Muscle layer of duodenum (tissue), 2 donors: ENCODE measurements around the gene NIN.
"Not testable (repeated sequence)": the region's sequence is repeated elsewhere in the genome, so short reads cannot be mapped to it uniquely, and the experiment has no call there.

Experiments used
- H3K27ac ChIP-seq: one replicate; pipeline ENCODE4 v1.7.0; 2013; ENCODE audit warnings: mild to moderate bottlenecking, low read length
- H3K27me3 ChIP-seq: one replicate; pipeline ENCODE4 v1.7.0; 2013; ENCODE audit warnings: low read depth, mild to moderate bottlenecking, control low read depth, low read length
- H3K36me3 ChIP-seq, 2 donors: one replicate each; pipeline ENCODE4 v1.7.0; 2013; ENCODE audit warnings: low read length in 2 of 2, control low read depth in 1 of 2, mild to moderate bottlenecking in 1 of 2; ENCODE audit not compliant: insufficient read depth in 2 of 2, control insufficient read depth in 1 of 2
- H3K4me1 ChIP-seq, 2 donors: one replicate each; pipeline ENCODE4 v1.7.0; 2013; ENCODE audit warnings: low read length in 2 of 2, mild to moderate bottlenecking in 2 of 2, control low read depth in 1 of 2, moderate library complexity in 1 of 2; ENCODE audit not compliant: insufficient read depth in 2 of 2, control insufficient read depth in 1 of 2
- H3K4me3 ChIP-seq, 2 donors: one replicate each; pipeline ENCODE4 v1.7.0; 2013; ENCODE audit warnings: low read length in 2 of 2, low read depth in 1 of 2, mild to moderate bottlenecking in 1 of 2
- H3K9me3 ChIP-seq, 2 donors: one replicate each; pipeline ENCODE4 v1.7.0; 2013; ENCODE audit warnings: low read length in 2 of 2, control low read depth in 1 of 2, mild to moderate bottlenecking in 1 of 2; ENCODE audit not compliant: control insufficient read depth in 1 of 2
- donor health status: healthy.

The NIN gene

GRCh38 chr14:50823762-50824636 is 7.0 kb downstream of the NIN start:
- Histone ChIP-seq H3K36me3 (no peaks in the 10 kb centered on the region), H3K4me1 (peaks cover 17 to 74% of the 10 kb centered on the region in 2 donors), H3K4me3 (peak overlapping the region in 1 of 2 donors; percentile 20), H3K27me3 (no peaks in the 10 kb centered on the region), H3K27ac (peak overlapping the region; percentile 41), H3K9me3 (no peaks in the 10 kb centered on the region)

- H3K4me3 ChIP-seq, result peak overlapping the region; percentile 20 to 26
- no peaks in the 10 kb centered on the region for H3K9me3 ChIP-seq
- H3K36me3 ChIP-seq, result no peaks in the 10 kb centered on the region
- peaks cover 12 to 66% of the 10 kb centered on the region in 2 donors for H3K4me1 ChIP-seq
- H3K27me3 ChIP-seq, result no peaks in the 10 kb centered on the region
- H3K27ac ChIP-seq, result peak overlapping the region; percentile 41
Observed at GRCh38 chr14:50823051-50823761, 7.8 kb downstream of the NIN start.

GRCh38 chr14:50822501-50823042 is 8.4 kb downstream of the NIN start:
- H3K27ac ChIP-seq, result no peak overlapping the region
- H3K4me1 ChIP-seq, result peaks cover 12 to 60% of the 10 kb centered on the region in 2 donors
- H3K4me3 ChIP-seq, result peak overlapping the region in 1 of 2 donors; percentile 20

GRCh38 chr14:50821510-50822464 is 9.2 kb downstream of the NIN start:
- Histone ChIP-seq H3K9me3 (no peaks in the 10 kb centered on the region), H3K4me3 (no peak overlapping the region), H3K36me3 (no peaks in the 10 kb centered on the region), H3K27me3 (no peaks in the 10 kb centered on the region), H3K27ac (no peak overlapping the region), H3K4me1 (peaks cover 12 to 58% of the 10 kb centered on the region in 2 donors)

More at GRCh38 chr14:50822501-50823042, 8.4 kb downstream of the NIN start:
- H3K27me3 ChIP-seq, result no peaks in the 10 kb centered on the region
- H3K9me3 ChIP-seq, result no peaks in the 10 kb centered on the region
- H3K36me3 ChIP-seq, result no peaks in the 10 kb centered on the region

- H3K4me1 ChIP-seq, result peaks cover 12 to 55% of the 10 kb centered on the region in 2 donors
- H3K27ac ChIP-seq, result no peak overlapping the region
- no peak overlapping the region for H3K4me3 ChIP-seq
- no peaks in the 10 kb centered on the region for H3K27me3 ChIP-seq
- H3K9me3 ChIP-seq, result no peaks in the 10 kb centered on the region
- no peaks in the 10 kb centered on the region for H3K36me3 ChIP-seq
Observed at GRCh38 chr14:50820786-50821509, 10.0 kb downstream of the NIN start.

GRCh38 chr14:50819303-50819702 is 11.7 kb downstream of the NIN start:
- H3K36me3 ChIP-seq, H3K27ac ChIP-seq: not testable (repeated sequence)
- peaks cover 12 to 40% of the 10 kb centered on the region in 2 donors for H3K4me1 ChIP-seq

GRCh38 chr14:50816395-50817047 is 14.4 kb downstream of the NIN start:
- Histone ChIP-seq H3K4me3 (no peak overlapping the region), H3K36me3 (no peaks in the 10 kb centered on the region), H3K9me3 (no peaks in the 10 kb centered on the region), H3K4me1 (peaks cover 0 to 17% of the 10 kb centered on the region in 2 donors), H3K27me3 (no peaks in the 10 kb centered on the region), H3K27ac (no peak overlapping the region)

More at GRCh38 chr14:50819303-50819702, 11.7 kb downstream of the NIN start:
- H3K27me3 ChIP-seq, H3K4me3 ChIP-seq, H3K9me3 ChIP-seq: not testable (repeated sequence)

- not testable (repeated sequence) for H3K27me3 ChIP-seq, H3K36me3 ChIP-seq, H3K9me3 ChIP-seq, H3K27ac ChIP-seq, H3K4me3 ChIP-seq
- peaks cover 0 to 12% of the 10 kb centered on the region in 2 donors for H3K4me1 ChIP-seq
Observed at GRCh38 chr14:50815526-50815925, 15.4 kb downstream of the NIN start.

- not testable (repeated sequence) for H3K9me3 ChIP-seq, H3K27ac ChIP-seq, H3K36me3 ChIP-seq, H3K4me3 ChIP-seq, H3K27me3 ChIP-seq
- H3K4me1 ChIP-seq, result peaks cover 0 to 12% of the 10 kb centered on the region in 2 donors
Observed at GRCh38 chr14:50815058-50815457, 15.9 kb downstream of the NIN start.

- Histone ChIP-seq H3K9me3 (no peaks in the 10 kb centered on the region), H3K27ac (no peak overlapping the region), H3K27me3 (no peaks in the 10 kb centered on the region), H3K36me3 (no peaks in the 10 kb centered on the region), H3K4me1 (peaks cover 0 to 12% of the 10 kb centered on the region in 2 donors), H3K4me3 (no peak overlapping the region)
Observed at GRCh38 chr14:50814161-50814560, 16.8 kb downstream of the NIN start.
